ENCODE results near the gene SLC5A5. TPM values are rescaled to one million over a fixed set of nuclear protein-coding genes. Genes with fewer than 3 reads are reported as not detected.

The SLC5A5 gene
- total and polyA plus RNA-seq, 9 donors = 0.04 to 0.07 (median 0.05) TPM; not detected in 5

DNA sequence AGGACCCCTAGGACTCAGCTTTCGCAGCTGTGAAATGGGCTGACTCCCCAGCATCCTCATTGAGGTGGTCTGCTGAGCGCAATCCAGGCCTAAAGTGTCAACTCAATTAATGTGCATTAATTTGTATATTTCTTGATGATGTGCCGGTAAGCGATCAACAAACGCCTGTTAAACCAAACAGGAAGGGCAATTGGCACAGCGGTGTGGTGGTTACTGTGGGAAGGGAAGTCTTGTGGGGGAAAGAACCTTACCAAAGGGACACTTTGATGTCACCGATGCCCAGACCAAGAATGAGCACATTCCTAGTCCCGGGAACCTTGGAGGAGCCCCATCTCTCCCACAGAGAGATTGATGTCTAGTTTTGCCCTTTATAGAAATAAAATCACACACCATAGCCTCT is 25.6 kb upstream of the SLC5A5 start:
- peaks cover 33% of the 10 kb centered on the region for H3K27me3 ChIP-seq (ENCODE audit: control insufficient read depth, insufficient read depth, low read length)

DNA sequence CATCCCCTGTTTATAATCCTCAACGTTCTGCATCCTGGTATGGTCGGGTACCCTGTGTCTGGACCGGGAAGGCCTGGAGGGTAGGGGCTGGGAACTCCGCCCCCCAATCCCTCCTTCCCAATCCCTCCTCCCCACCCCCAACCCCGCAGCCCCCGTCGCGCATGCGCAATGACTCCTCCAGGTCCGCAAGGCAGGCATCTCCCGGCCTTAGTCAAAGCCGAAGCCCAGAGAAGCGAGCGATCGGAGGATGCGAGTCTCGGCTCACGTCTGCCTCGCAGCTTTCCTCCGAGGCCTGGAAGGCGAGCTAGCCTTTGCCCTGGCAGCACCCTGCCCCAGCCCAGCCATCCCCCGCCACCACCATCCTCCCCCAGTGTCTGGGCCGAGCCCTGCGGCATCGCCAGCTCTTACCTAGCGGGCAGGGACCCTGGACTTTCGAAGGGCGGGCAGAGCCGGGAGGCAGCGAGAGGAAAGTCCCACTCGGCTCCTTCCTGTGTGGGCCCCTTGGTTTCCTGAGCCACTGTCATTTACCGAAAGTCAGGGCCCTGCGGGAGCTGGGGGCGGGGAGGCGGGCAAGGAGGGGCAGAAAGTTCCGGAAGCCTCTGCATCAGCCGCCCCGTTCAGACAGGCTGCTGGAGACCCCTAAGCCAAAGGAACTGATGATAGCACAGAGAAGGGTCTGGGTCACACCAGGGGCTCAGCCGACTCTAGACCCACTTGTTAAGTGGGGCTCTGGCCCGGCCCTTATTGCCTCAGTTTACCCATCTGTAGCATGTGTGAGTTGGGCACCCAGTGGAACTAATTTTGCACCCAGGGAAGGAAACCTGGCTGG is 24.0 kb upstream of the SLC5A5 start, which contains the start of gene JAK3:
Gene JAK3, minus strand, starts transcription at position 445 of the 829 bp plus-strand sequence. CDS start 3,565 bp downstream, outside the sequence.
- Histone ChIP-seq H3K36me3 (ENCODE audit: control insufficient read depth, insufficient read depth, low read length) (no peaks in the 10 kb centered on the region), H3K27ac (ENCODE audit: low read length) (peak within 1 kb of the TSS; percentile 59), H3K9me3 (replicated peaks; ENCODE audit: control insufficient read depth, low read depth, low read length) (no peaks in the 10 kb centered on the region), H3K27me3 (ENCODE audit: control insufficient read depth, insufficient read depth, low read length) (peaks cover 18% of the 10 kb centered on the region), H3K4me3 (ENCODE audit: low read length) (peak within 1 kb of the TSS; percentile 34), H3K4me1 (ENCODE audit: control insufficient read depth, insufficient read depth, low read length) (peaks cover 7% of the 10 kb centered on the region)
- 9% methylated on average over 33 of the region's 40 CpGs for WGBS (ENCODE audit: insufficient coverage)
- DNase-seq = peak; percentile 87

More for the DNA sequence above, 25.6 kb upstream of the SLC5A5 start:
- H3K4me3 ChIP-seq (ENCODE audit: low read length) = no peak overlapping the region
- peaks cover 22% of the 10 kb centered on the region for H3K4me1 ChIP-seq (ENCODE audit: control insufficient read depth, insufficient read depth, low read length)
- 92% methylated on average over 5 of the region's 8 CpGs for WGBS (ENCODE audit: insufficient coverage)
- no peaks in the 10 kb centered on the region for H3K36me3 ChIP-seq (ENCODE audit: control insufficient read depth, insufficient read depth, low read length)
- H3K9me3 ChIP-seq (replicated peaks; ENCODE audit: control insufficient read depth, low read depth, low read length) = no peaks in the 10 kb centered on the region
- no peak overlapping the region for H3K27ac ChIP-seq (ENCODE audit: low read length)
- no peak for DNase-seq

- DNase-seq = no peak
- no peaks in the 10 kb centered on the region for H3K36me3 ChIP-seq (ENCODE audit: control insufficient read depth, insufficient read depth, low read length)
- WGBS (ENCODE audit: insufficient coverage) = 80% methylated on average over 13 of the region's 14 CpGs
- peaks cover 12% of the 10 kb centered on the region for H3K27me3 ChIP-seq (ENCODE audit: control insufficient read depth, insufficient read depth, low read length)
- no peak overlapping the region for H3K27ac ChIP-seq (ENCODE audit: low read length)
- H3K9me3 ChIP-seq (replicated peaks; ENCODE audit: control insufficient read depth, low read depth, low read length) = no peaks in the 10 kb centered on the region
- no peak overlapping the region for H3K4me3 ChIP-seq (ENCODE audit: low read length)
- H3K4me1 ChIP-seq (ENCODE audit: control insufficient read depth, insufficient read depth, low read length) = peaks cover 7% of the 10 kb centered on the region
Measured at GRCh38 chr19:17848595-17849292, 23.0 kb upstream of the SLC5A5 start.

DNA sequence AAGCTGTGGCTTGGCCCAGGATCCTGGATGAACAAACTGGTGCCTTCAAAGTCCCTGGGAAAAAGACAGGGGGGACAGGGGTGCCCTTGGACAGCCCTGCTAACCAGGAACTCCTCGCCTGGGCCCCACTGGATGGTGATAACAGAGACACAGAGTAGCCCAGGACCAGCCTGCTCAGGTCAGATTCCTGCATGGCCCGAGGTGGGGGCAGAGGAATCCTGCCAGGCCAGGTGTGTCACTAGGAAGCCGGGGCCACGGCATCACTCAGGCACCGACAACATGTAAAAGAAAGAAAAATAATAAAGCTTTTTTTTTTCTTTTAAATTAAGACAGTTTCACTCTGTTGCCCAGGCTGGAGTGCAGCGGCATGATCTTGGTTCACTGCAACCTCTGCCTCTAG is 17.7 kb upstream of the SLC5A5 start:
- DNase-seq = no peak
- no peaks in the 10 kb centered on the region for H3K9me3 ChIP-seq (replicated peaks; ENCODE audit: control insufficient read depth, low read depth, low read length)
- no peak overlapping the region for H3K27ac ChIP-seq (ENCODE audit: low read length)
- no peak overlapping the region for H3K4me3 ChIP-seq (ENCODE audit: low read length)
- H3K4me1 ChIP-seq (ENCODE audit: control insufficient read depth, insufficient read depth, low read length) = peaks cover 1% of the 10 kb centered on the region
- 94% methylated on average over 2 of the region's 6 CpGs for WGBS (ENCODE audit: insufficient coverage)
- H3K27me3 ChIP-seq (ENCODE audit: control insufficient read depth, insufficient read depth, low read length) = peaks cover 4% of the 10 kb centered on the region
- no peaks in the 10 kb centered on the region for H3K36me3 ChIP-seq (ENCODE audit: control insufficient read depth, insufficient read depth, low read length)

- WGBS (ENCODE audit: insufficient coverage) = 20% methylated on average over 22 of the region's 29 CpGs
Measured at GRCh38 chr19:17855280-17856152, 16.2 kb upstream of the SLC5A5 start.

GRCh38 chr19:17859533-17860330 is 12.0 kb upstream of the SLC5A5 start, which contains the start of gene RPL18A:
Gene RPL18A, plus strand, starts transcription at chr19:17859910. Its CDS starts 47 bp downstream, at chr19:17859957.
- Histone ChIP-seq H3K27ac (ENCODE audit: low read length) (peak within 1 kb of the TSS; percentile 57), H3K4me1 (ENCODE audit: control insufficient read depth, insufficient read depth, low read length) (peaks cover 19% of the 10 kb centered on the region), H3K36me3 (ENCODE audit: control insufficient read depth, insufficient read depth, low read length) (peaks cover 39% of the 10 kb centered on the region), H3K27me3 (ENCODE audit: control insufficient read depth, insufficient read depth, low read length) (peaks cover 2% of the 10 kb centered on the region), H3K9me3 (replicated peaks; ENCODE audit: control insufficient read depth, low read depth, low read length) (no peaks in the 10 kb centered on the region), H3K4me3 (ENCODE audit: low read length) (peak within 1 kb of the TSS; percentile 100)
- DNase-seq = peak; percentile 100
- under 1% methylated on average over 80 of the region's 80 CpGs for WGBS (ENCODE audit: insufficient coverage)

More at GRCh38 chr19:17855280-17856152, 16.2 kb upstream of the SLC5A5 start:
- Histone ChIP-seq H3K36me3 (ENCODE audit: control insufficient read depth, insufficient read depth, low read length) (no peaks in the 10 kb centered on the region), H3K27ac (ENCODE audit: low read length) (no peak overlapping the region), H3K27me3 (ENCODE audit: control insufficient read depth, insufficient read depth, low read length) (peaks cover 2% of the 10 kb centered on the region), H3K4me1 (ENCODE audit: control insufficient read depth, insufficient read depth, low read length) (peaks cover 6% of the 10 kb centered on the region), H3K4me3 (ENCODE audit: low read length) (no peak overlapping the region), H3K9me3 (replicated peaks; ENCODE audit: control insufficient read depth, low read depth, low read length) (no peaks in the 10 kb centered on the region)
- DNase-seq = peak; percentile 79

DNA sequence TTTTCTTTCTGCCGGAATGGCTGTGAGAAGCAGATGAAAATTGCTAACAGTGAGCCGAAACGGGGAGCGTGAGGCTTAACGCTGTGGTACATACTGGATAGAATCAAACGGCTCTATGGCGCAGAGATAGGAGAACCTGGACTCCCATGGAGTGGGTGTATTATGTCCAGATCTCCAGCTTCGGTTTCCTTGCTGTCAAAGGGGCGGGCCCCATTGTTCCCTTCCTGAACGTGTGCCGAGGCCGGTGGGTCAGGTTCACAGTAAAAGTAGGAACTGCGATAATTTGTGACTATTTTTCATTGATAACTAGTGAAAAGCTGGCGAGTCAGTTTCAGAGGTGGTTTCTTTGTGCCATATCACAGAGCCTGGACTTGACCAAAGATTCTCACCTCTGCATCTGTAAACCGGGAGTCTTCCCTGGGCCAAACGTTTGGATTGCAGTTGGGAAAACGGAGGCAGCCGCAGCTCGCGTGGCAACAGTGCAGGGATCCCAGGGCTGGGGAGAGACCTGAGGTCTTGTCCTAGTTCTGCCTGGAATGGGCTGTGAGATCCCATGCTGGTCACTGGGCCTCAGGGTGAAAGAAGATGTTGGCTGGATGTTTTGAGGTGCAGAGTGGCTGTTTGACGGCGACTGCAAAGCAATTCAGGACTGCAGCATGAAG is 11.3 kb upstream of the SLC5A5 start:
- Histone ChIP-seq H3K9me3 (replicated peaks; ENCODE audit: control insufficient read depth, low read depth, low read length) (no peaks in the 10 kb centered on the region), H3K4me3 (ENCODE audit: low read length) (peak overlapping the region; percentile 100), H3K36me3 (ENCODE audit: control insufficient read depth, insufficient read depth, low read length) (peaks cover 45% of the 10 kb centered on the region), H3K27ac (ENCODE audit: low read length) (peak overlapping the region; percentile 57), H3K27me3 (ENCODE audit: control insufficient read depth, insufficient read depth, low read length) (peaks cover 2% of the 10 kb centered on the region), H3K4me1 (ENCODE audit: control insufficient read depth, insufficient read depth, low read length) (peaks cover 19% of the 10 kb centered on the region)
- DNase-seq = no peak
- 1% methylated on average over 18 of the region's 22 CpGs for WGBS (ENCODE audit: insufficient coverage)

- DNase-seq = no peak
- WGBS (ENCODE audit: insufficient coverage) = 20% methylated on average over 1 of the region's 7 CpGs
- Histone ChIP-seq H3K4me3 (ENCODE audit: low read length) (peak overlapping the region; percentile 100), H3K4me1 (ENCODE audit: control insufficient read depth, insufficient read depth, low read length) (peaks cover 19% of the 10 kb centered on the region), H3K27me3 (ENCODE audit: control insufficient read depth, insufficient read depth, low read length) (peaks cover 2% of the 10 kb centered on the region), H3K36me3 (ENCODE audit: control insufficient read depth, insufficient read depth, low read length) (peaks cover 48% of the 10 kb centered on the region), H3K27ac (ENCODE audit: low read length) (no peak overlapping the region), H3K9me3 (replicated peaks; ENCODE audit: control insufficient read depth, low read depth, low read length) (no peaks in the 10 kb centered on the region)
Measured at GRCh38 chr19:17860993-17861360, 10.8 kb upstream of the SLC5A5 start.
